Measurements from ENCODE around the gene INTS7.

The INTS7 gene

GRCh38 chr1:211909395-211909794 is 126.0 kb downstream of the INTS7 start:
- DNase-seq (ENCODE audit: low read depth) = no peak

- DNase-seq (ENCODE audit: low read depth) = no peak
These were observed 126.4 kb downstream of the INTS7 start for GRCh38 chr1:211908951-211909350.

DNA sequence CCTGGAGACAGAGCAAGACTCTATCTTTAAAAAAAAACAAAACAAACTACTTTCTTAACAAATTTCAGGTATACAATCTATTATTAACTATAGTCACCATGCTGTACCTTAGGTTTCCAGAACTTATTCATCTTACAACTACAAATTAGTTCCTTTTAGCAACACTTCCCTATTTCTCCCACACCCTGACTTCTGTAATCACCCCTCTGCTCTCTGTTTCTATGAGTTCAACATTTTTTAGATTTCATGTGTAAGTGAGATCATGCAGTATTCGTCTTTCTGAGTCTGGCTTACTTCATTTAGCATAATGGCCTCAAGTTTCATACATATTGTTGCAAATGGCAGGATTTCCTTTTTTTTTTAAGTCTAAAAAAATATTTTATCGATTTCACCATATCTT is 126.9 kb downstream of the INTS7 start:
- no peak for DNase-seq (ENCODE audit: low read depth)

DNA sequence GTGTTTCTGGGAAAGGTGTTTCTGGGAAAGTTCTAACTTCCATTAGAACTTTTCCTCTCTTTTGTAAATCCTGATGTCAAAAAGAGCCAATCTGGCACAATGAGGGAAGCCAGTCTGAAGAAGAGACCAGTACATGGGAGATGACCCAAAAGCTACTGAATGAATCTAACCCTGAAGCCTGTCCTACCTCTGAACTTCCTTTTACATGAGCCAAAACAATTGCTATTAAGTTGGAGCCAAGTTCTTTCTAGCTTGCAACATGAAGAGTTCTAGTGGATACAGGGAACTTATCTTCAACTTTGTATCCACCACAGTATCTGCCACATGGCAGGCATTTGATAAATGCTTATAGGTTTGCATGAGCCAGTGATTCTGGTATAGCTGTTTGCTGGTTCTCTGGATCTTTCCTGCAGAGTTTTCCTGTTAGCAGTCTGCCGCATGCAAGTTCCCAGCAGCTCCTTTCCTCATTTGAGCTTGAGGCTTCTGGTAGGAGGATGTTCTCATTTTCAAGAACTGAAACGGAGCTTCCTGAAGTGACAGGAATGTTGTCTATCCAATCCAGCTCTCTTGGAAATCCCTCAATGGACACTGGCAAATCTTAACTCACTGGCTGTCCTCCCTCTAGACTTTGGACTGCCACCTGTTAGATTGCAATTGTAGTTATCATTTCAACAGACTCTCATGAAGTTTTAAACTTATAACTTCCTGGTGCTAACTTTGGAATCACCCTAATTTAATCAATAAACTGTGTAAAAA is 131.7 kb downstream of the INTS7 start:
- no peak for DNase-seq (ENCODE audit: low read depth)

DNA sequence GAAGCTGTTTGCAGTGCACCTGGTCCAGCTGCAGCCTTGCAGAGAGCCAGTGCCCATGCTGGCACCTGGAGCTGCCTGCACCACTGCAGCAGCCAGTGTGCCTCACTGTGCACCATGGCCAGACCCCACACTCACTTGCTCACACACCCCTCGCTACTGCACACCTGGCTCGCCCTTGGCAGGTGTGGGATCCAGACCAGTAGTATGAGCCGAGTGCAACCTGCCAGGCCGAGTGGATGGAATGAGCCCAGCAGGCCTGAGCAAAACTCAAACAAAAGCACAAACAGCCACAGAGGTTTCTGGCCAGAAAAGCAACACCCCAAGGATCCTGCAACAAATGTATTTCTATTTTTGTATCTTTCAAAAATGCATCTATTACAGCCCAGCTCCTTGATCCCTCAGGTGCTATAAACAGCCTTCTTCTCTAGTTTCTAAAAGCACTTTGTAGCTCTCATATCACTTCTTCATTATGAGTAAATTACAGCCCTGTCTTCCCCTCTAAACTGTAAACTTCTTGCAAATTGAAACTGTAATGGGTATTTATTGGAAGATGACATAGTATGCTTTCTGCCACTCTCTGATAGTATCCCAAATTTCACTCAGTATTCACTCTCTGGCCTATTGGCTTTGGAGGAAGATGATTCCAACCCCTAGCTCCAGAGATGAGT is 132.6 kb downstream of the INTS7 start:
- DNase-seq (ENCODE audit: low read depth) = no peak

- no peak for DNase-seq (ENCODE audit: low read depth)
These were observed 133.4 kb downstream of the INTS7 start for GRCh38 chr1:211901945-211902344.

DNA sequence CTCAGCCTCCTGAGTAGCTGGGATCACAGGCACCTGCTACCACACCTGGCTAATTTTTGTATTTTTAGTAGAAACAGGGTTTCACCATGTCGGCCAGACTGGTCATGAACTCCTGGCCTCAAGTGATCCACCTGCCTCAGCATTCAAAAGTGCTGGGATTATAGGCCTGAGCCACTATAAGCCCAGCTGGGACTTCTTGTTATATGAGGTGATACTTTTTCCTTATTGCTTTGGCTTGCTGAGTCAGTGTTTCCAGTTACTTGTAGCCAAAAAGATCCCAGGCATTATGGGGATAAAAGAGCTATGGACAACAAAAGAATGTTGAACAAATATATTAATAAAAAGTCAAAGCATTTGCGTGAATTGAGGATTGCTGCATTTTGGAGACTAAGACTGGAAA is 134.9 kb downstream of the INTS7 start:
- no peak for DNase-seq (ENCODE audit: low read depth)

DNA sequence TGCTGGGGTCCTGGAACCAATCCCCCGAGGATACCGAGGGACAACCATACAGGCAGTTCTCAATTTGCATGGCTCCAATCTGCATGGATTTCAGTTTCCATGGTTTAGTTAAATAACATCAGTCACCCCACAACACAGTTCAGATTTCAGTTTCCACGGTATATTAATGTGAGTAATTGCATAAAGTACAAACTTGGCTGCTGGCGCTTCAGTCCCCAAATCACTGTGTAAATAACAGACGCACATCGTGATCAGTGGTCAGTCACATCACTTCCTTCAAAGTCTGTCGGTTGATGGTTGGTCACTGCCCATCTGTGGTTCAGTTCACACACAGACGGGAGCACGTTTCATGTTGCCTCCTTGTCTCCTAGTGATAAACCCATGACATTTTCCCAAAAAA is 138.4 kb downstream of the INTS7 start:
- no peak for DNase-seq (ENCODE audit: low read depth)

- DNase-seq (ENCODE audit: low read depth) = no peak
These were observed 140.1 kb downstream of the INTS7 start for GRCh38 chr1:211895126-211895759.

GRCh38 chr1:211894312-211894711 is 141.0 kb downstream of the INTS7 start:
- no peak for DNase-seq (ENCODE audit: low read depth)

- DNase-seq (ENCODE audit: low read depth) = no peak
These were observed 142.1 kb downstream of the INTS7 start for GRCh38 chr1:211893260-211893659.

DNA sequence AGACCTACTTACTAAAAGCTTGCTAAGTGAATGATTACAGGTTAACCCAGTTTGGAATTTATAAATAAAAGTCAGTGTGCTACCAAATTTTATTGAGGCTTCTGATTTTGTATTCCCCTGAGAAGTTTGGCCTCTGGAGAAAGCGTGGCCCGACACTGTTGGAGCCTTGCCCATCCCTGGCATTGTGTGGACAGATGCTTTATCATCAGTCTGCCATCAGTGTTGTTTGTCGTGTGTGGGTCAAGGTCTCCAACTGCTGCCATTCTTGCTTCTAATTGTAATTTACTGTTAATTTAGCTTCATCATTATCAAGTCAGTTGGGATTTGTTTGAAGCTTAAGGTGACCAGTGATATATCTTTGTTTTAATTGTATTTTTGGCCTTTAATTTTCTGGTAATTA is 142.8 kb downstream of the INTS7 start:
- DNase-seq (ENCODE audit: low read depth) = no peak

DNA sequence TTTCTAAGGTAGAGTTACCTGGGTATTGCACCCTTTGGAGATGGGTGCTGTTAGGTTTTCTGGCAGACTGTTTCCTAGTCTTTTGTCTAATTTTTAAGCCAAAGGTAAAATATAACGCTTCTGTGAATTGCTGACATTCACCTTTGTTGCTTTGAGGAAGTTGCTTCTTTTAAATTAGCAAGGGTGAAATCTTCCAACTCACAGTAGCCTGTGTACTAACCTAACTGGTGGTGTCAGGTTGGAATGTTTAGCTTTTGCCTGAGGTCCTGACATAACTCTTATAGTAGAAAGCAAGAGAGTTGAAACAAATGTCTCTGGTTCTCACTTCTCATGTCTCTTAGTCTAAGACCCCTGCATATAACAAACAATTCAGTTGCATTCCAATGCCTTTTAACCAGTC is 143.6 kb downstream of the INTS7 start:
- DNase-seq (ENCODE audit: low read depth) = no peak
